Smooth muscle cell (in vitro differentiated cells): Measurements from ENCODE around the gene OR10X1. TPM values are rescaled to one million over a fixed set of nuclear protein-coding genes. Genes with fewer than 3 reads are reported as not detected.

Experiments used
- DNase-seq: peaks from one replicate; lab custom pipeline; 2025; ENCODE audit not compliant: unreplicated experiment; lab: John Stamatoyannopoulos, UW
- H2AFZ ChIP-seq: fragments of 200-600 bp; sonication (generic); 2 replicates; pipeline ENCODE4 v1.6.0; 2016; ENCODE audit warnings: antibody characterized with exemption, low read depth, mild to moderate bottlenecking
- H3F3A ChIP-seq: fragments of 200-600 bp; sonication (generic); 2 replicates; pipeline ENCODE4 v1.6.0; 2017; ENCODE audit warnings: antibody characterized with exemption, low read depth
- H3K27ac ChIP-seq: fragments of 200-600 bp; sonication (generic); 2 replicates; pipeline ENCODE4 v1.5.1; 2016; ENCODE audit warnings: low read depth, mild to moderate bottlenecking
- H3K27me3 ChIP-seq: fragments of 200-600 bp; sonication (generic); 2 replicates; pipeline ENCODE4 v1.6.1; 2016; ENCODE audit warnings: low read depth, mild to moderate bottlenecking
- H3K36me3 ChIP-seq: fragments of 200-600 bp; sonication (generic); 2 replicates; pipeline ENCODE4 v1.5.1; 2016; ENCODE audit warnings: low read depth
- H3K4me1 ChIP-seq: fragments of 200-600 bp; sonication (generic); 2 replicates; pipeline ENCODE4 v1.5.1; 2016; ENCODE audit warnings: low read depth
- H3K4me2 ChIP-seq: fragments of 200-600 bp; sonication (generic); 2 replicates; pipeline ENCODE4 v1.6.0; 2016; ENCODE audit warnings: mild to moderate bottlenecking
- H3K4me3 ChIP-seq: fragments of 200-600 bp; sonication (generic); 2 replicates; pipeline ENCODE4 v1.5.1; 2016; ENCODE audit warnings: mild to moderate bottlenecking
- H3K79me2 ChIP-seq: fragments of 200-600 bp; sonication (generic); 2 replicates; pipeline ENCODE4 v1.6.0; 2016; ENCODE audit warnings: low read depth, mild to moderate bottlenecking
- H3K9ac ChIP-seq: fragments of 200-600 bp; sonication (generic); 2 replicates; pipeline ENCODE4 v1.6.0; 2016; ENCODE audit warnings: low read depth
- H3K9me3 ChIP-seq: fragments of 200-600 bp; sonication (generic); replicated peaks from 2 replicates; pipeline ENCODE4 v1.5.1; 2016; ENCODE audit warnings: low read depth
- H4K20me1 ChIP-seq: fragments of 200-600 bp; sonication (generic); 2 replicates; pipeline ENCODE4 v1.6.0; 2016; ENCODE audit warnings: low read depth
- CTCF ChIP-seq: fragments of 200-600 bp; sonication (generic); IDR thresholded peaks from 2 replicates; pipeline ENCODE4 v1.5.1; 2017; ENCODE audit warnings: borderline replicate concordance, mild to moderate bottlenecking, antibody characterized with exemption; ENCODE audit not compliant: insufficient read depth, poor library complexity, severe bottlenecking
- WGBS: methylation state at CpG from one replicate; pipeline ENCODE4 v1.1.7; 2016; ENCODE audit warnings: low lambda C conversion rate; 5-methylcytosine and 5-hydroxymethylcytosine counted together
- polyA plus RNA-seq: library from polyadenylated mRNA; unstranded; fragments of >200 nt; fragmentation: Nextera tagmentation; extraction: Ambion mirVana; gene quantifications from 2 replicates; pipeline ENCODE4 v1.2.1, GENCODE V29; 2016
- total RNA-seq: library from RNA; depleted of rRNA; stranded (reverse); fragments of >200 nt; gene quantifications from 2 replicates; pipeline ENCODE4 v1.2.3, GENCODE V29; 2014

The OR10X1 gene
- total RNA-seq (not detected in 2 replicates), polyA plus RNA-seq (not detected in 2 replicates)

DNA sequence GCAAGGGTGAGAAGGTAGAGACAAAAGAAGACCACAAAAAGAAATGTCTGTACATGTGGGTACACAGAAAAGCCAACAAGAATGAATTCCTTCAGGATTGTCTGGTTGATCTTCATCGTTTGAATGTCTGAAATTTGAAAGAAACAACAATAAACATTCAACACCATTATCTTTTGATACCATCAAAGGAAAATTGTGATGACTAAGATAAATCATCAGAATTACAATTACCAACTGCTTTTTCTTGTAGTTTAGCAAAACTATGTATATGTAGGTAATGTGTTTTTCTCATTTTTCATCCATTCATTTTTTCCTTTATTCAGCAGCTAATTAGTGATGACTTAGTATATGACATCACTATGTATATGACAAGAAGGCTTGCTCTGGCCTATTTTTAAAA, at the start of gene OR10X1:
Gene OR10X1 (minus strand): TSS at position 167 of the 400 bp plus-strand sequence. CDS start 0 bp downstream, at position 167.
- no peak for TF ChIP-seq CTCF
- no peaks in the 10 kb centered on the region for H4K20me1 ChIP-seq
- 68% methylated on average over 1 of the region's 1 CpG for WGBS
- no peak for DNase-seq
- peaks cover 7% of the 10 kb centered on the region for H3K4me1 ChIP-seq
- H3K9me3 ChIP-seq: no peaks in the 10 kb centered on the region
- no peaks in the 10 kb centered on the region for H3K36me3 ChIP-seq
- no peak within 1 kb of the TSS for H3K9ac ChIP-seq
- H3K4me3 ChIP-seq: no peak within 1 kb of the TSS
- no peaks in the 10 kb centered on the region for H3F3A ChIP-seq
- no peaks in the 10 kb centered on the region for H3K79me2 ChIP-seq
- H3K27me3 ChIP-seq: no peaks in the 10 kb centered on the region
- H3K4me2 ChIP-seq: no peak within 1 kb of the TSS
- no peak within 1 kb of the TSS for H2AFZ ChIP-seq
- H3K27ac ChIP-seq: no peak within 1 kb of the TSS

GRCh38 chr1:158613764-158614163, 34.1 kb upstream of the OR10X1 start:
- Histone ChIP-seq H3K9me3 (no peaks in the 10 kb centered on the region), H3F3A (no peaks in the 10 kb centered on the region), H3K9ac (no peak overlapping the region), H3K27me3 (peaks cover 3% of the 10 kb centered on the region), H3K79me2 (no peaks in the 10 kb centered on the region), H3K4me3 (no peak overlapping the region), H3K27ac (no peak overlapping the region), H4K20me1 (no peaks in the 10 kb centered on the region), H3K36me3 (no peaks in the 10 kb centered on the region), H3K4me1 (no peaks in the 10 kb centered on the region), H2AFZ (no peak overlapping the region), H3K4me2 (no peak overlapping the region)
- DNase-seq: no peak
- 92% methylated on average over 3 of the region's 3 CpGs for WGBS
- TF ChIP-seq CTCF: no peak

DNA sequence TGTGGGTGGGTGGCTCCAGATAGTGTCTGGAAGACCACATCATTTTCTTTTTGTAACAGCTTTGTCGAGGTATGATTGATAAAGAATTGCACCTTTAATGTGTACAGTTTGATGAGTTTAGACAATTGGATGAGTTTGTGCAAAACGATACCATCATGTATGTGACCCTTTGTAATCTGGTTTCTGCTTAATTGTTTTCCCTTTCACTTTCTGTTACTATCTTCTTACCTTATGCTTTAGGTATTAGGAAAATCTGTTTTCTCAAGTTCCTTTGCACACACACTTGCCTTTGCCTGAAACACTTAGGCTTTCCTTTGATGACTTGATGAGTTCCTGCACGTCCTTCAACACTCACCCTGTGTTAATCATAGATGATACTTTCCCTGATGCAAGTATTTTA, 32.2 kb upstream of the OR10X1 start:
- no peak overlapping the region for H3K27ac ChIP-seq
- no peak overlapping the region for H3K9ac ChIP-seq
- H3K27me3 ChIP-seq: peaks cover 3% of the 10 kb centered on the region
- DNase-seq: no peak
- no peaks in the 10 kb centered on the region for H3K36me3 ChIP-seq
- no peaks in the 10 kb centered on the region for H3K79me2 ChIP-seq
- no peaks in the 10 kb centered on the region for H3K9me3 ChIP-seq
- no peaks in the 10 kb centered on the region for H3F3A ChIP-seq
- WGBS: 75% methylated on average over 3 of the region's 3 CpGs
- no peaks in the 10 kb centered on the region for H3K4me1 ChIP-seq
- H2AFZ ChIP-seq: no peak overlapping the region
- H4K20me1 ChIP-seq: no peaks in the 10 kb centered on the region
- TF ChIP-seq CTCF: no peak
- H3K4me3 ChIP-seq: no peak overlapping the region
- H3K4me2 ChIP-seq: no peak overlapping the region

DNA sequence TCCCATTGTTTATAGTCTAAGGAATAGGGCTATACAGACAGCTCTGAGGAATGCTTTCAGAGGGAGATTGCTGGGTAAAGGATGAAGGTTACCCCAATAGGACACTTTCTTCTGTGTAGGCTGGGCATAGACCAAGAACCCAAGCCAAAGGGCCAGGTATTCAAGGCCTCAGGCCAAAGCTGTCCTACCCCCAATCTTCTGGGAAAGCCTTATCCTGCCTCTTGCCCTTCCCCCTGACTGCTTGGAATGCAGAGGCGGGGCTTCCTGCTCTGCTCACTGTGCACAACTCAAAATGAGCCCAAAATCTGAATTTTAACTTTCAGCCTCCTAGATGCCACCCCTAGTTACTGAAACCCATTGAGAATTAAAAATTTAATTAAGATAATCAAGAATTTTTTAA, 27.6 kb upstream of the OR10X1 start:
- no peaks in the 10 kb centered on the region for H3K36me3 ChIP-seq
- no peaks in the 10 kb centered on the region for H3K4me1 ChIP-seq
- no peak overlapping the region for H3K27ac ChIP-seq
- H3K27me3 ChIP-seq: no peaks in the 10 kb centered on the region
- H3K9ac ChIP-seq: no peak overlapping the region
- no peak overlapping the region for H3K4me3 ChIP-seq
- no peaks in the 10 kb centered on the region for H3K9me3 ChIP-seq
- WGBS: 88% methylated on average over 1 of the region's 1 CpG
- H2AFZ ChIP-seq: no peak overlapping the region
- no peaks in the 10 kb centered on the region for H3K79me2 ChIP-seq
- no peak overlapping the region for H3K4me2 ChIP-seq
- TF ChIP-seq CTCF: no peak
- no peaks in the 10 kb centered on the region for H4K20me1 ChIP-seq
- DNase-seq: no peak
- no peaks in the 10 kb centered on the region for H3F3A ChIP-seq
